Right ventricle myocardium superior (tissue), 1 donor: ENCODE measurements around the gene CCL24. TPM values are rescaled to one million over a fixed set of nuclear protein-coding genes. Genes with fewer than 3 reads are reported as not detected.
"Not testable (repeated sequence)": the region's sequence is repeated elsewhere in the genome, so short reads cannot be mapped to it uniquely, and the experiment has no call there.

Experiments used
- ATAC-seq: fragments of 200-7000 bp; cut with Tn5 transposase; one replicate; pipeline ENCODE4 v1.9.1; 2020; ENCODE audit warnings: mild to moderate bottlenecking; ENCODE audit not compliant: poor library complexity
- DNase-seq: peaks from one replicate; pipeline ENCODE4 v3.0.0-alpha.2; 2020
- intact Hi-C: fragments of 100-400 bp; cut with DNase I; formaldehyde crosslinking; loops from one replicate; pipeline ENCODE4 v1.11.2; 2022
- long read RNA-seq: library from polyadenylated mRNA; unstranded; transcript quantifications from one replicate; pipeline ENCODE4 v2.0.0, GENCODE V29; 2021
- total RNA-seq: library from RNA; stranded (reverse); fragmentation: NEBNext Ultra II Directional; extraction: Animal tissue kit (Norgen Biotek cat#: 25700); gene quantifications from one replicate; pipeline ENCODE4 v1.2.1, GENCODE V29; 2021
- donor health status: DM: no; HTN: yes; CAD: no; lungs with severe emphysema.

The CCL24 gene, protein sequence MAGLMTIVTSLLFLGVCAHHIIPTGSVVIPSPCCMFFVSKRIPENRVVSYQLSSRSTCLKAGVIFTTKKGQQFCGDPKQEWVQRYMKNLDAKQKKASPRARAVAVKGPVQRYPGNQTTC
- total RNA-seq = not detected
- long read RNA-seq = 0 reads

DNA sequence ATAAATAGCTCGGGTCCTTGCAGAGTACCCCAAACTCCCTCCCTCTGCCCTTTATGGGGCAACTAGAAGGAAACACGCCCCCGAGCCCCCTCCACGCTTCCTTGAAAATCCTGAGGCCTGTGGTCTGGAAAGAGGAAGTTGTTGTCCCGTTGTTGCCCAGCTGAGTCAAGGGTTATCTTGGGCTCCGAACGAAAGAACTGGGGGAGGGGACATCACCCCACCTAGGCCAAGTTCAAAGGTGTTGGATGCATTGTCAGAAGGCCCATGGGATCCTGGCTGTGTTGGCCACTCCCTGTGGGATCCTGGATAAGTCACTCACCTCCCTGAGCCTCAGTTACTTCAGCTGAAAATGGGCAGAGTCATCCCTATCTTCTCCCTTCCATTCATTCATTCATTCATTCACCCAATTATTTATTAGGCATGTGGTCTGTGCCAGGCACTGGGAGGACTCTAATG, at the start of gene CCL24:
TSS of gene CCL24 (minus strand) at position 26 of the 456 bp plus-strand sequence. CDS start 91 bp downstream, outside the sequence.
- ATAC-seq (no peak), DNase-seq (peak; percentile 50)
- intact Hi-C loops = no loop called here

DNA sequence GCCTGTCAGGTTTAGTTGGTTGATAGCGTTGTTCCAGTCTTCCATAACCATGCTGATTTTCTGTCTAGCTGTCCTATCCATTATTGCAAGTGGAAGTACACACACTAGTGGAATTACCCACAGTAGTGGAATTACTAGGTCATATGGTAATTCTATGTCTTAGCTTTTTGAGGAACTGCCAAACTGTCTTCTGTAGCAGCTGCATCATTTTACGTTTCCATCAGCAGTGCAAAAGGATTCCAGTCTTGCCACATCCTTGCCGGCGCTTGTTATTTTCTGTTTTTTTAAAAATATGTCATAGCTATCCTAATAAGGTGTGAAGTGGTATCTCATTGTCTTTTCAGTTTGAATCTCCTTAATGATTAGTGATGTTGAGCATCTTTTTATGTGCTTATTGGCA, 48.0 kb upstream of the CCL24 start:
- ATAC-seq (peak; percentile 80), DNase-seq (no peak)
- intact Hi-C loops = no loop called here

DNA sequence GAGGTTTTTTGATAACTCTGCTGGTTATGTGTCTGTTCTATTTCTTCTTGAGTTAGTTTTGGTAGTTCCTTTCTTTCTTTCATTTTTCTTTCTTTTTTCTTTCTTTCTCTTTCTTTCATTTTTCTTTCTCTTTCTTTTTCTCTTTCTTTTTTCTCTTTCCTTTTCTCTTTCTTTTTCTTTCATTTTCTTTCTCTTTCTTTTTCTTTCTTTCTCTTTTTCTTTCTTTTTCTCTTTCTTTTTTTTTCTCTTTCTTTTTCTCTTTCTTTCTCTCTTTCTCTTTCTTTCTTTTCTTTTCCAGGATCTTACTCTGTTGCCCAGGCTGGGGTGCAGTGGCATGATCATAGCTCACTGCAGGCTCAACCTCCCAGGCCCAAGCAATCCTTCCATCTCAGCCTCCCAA, 44.8 kb upstream of the CCL24 start:
- ATAC-seq (no peak), DNase-seq (no peak)
- intact Hi-C loops = no loop called here

DNA sequence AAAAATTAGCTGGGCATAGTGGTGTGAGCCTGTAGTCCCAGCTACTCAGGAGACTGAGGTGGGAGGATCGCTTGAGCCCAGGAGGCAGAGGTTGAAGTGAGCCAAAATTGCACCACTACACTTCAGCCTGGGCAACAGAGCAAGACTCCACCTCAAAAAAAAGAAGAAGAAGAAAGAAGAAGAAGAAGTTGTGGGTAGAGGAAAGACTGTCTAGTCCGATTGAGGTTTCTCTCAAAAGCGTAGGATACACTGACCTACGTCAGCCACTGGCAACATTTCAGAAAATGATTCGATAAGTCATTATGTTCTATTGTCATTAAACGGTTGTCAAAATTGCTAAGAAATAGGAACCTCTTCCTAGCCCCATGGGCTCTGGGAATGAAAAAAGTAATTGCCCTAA, 42.9 kb upstream of the CCL24 start:
- no peak for DNase-seq
- intact Hi-C loops = no loop called here

DNA sequence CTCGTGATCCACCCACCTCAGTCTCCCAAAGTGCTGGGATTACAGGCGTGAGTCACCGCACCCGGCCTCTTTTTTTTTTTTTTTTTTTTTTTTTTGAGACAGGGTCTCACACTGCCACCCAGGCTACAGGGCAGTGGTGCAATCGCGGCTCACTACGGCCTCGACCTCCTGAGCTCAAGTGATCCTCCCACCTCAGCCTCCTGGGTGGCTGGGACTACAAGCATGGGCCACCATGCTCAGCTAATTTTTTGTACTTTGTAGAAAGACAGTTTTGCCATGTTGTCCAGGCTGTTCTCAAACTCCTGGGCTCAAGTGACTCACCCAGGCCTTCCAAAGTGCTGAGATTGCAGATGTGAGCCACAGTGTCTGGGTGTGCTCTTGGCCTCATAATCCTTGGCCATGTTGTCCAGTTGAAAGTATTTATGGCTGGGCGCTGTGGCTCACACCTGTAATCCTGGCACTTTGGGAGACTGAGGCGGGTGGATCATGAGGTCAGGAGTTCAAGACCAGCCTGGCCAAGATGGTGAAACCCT, 41.3 kb upstream of the CCL24 start:
- intact Hi-C loops, ATAC-seq, DNase-seq: not testable (repeated sequence)

More for the DNA sequence above, 42.9 kb upstream of the CCL24 start:
- ATAC-seq = peak; percentile 34

DNA sequence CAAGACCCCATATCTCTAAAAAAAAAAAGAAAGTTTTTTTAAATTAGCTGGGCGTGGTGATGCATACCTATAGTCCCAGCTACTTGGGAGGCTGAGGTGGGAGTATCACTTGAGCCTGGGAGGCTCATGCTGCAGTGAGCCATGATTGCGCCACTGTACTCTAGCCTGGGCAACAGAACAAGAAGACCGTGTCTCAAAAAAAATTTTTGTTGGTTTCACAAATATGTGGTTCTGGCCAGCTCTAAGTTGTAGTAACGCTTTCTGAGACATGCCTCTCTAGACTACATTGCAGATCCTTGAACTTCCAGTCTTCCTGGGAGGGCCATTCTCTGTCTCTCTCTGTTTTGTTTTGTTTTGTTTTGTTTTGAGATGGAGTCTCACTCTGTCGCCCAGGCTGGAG, 40.6 kb upstream of the CCL24 start:
- ATAC-seq (no peak), DNase-seq (no peak)
- intact Hi-C loops = no loop called here

DNA sequence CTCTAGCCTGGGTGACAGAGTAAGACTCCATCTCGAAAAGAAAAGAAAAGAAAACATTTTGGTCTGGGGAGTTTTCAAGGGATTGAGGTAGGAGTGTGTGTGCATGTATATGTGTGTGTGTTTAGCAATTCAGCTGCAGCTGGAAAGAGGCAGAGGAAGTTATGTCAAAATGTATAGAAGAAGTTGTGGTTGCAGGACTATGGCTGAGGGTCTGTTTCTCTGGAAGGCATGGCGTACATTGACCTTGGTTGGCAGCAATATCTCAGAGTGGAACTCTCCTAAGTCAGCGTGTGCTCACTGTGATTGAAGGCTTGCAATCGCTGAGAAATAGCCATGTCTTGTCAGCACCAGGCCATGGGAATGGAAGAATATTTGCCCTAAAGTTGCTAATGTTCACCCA, 36.6 kb upstream of the CCL24 start:
- DNase-seq (no peak), ATAC-seq (no peak)
- intact Hi-C loops = no loop called here

DNA sequence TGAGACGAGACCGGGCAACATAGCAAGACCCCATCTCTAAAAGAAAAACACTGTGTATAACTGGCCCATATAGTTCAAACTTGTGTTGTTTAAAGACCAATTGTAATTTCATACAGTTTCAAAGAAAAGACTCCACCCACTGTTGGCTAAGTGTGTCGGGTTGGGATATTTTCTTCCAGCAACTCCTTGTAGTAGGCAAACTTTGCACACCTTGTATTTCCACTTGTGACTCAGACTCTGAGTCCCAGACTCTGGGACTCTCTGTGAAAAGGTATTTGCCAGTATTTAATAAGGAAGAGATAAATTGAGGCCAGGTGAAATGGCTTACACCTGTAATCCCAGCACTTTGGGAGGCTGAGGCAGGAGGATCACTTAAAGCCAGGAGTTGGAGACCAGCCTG, 36.0 kb upstream of the CCL24 start:
- intact Hi-C loops = no loop called here
- no peak for ATAC-seq
- DNase-seq = no peak

DNA sequence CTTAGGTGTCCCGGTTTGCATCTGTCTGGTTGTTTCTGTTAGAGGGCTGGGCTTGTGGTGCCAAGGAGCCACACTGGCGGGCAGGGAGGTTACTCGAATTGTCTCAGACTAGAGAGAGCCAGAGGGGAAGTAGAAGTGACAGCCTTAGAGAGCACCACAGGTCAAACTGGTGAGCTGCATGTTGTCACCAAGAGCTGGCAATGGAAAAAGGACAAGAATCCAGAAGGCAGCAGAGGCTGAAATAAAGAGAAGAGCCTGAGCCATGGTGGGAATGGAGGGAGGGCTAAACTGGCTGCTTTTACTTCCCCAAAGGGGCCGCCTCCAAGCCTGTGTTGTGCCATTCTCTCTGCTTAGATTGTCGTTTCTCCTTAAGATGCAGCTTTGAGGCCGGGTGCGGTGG, 34.1 kb upstream of the CCL24 start:
- intact Hi-C loops = no loop called here
- DNase-seq (no peak), ATAC-seq (no peak)

DNA sequence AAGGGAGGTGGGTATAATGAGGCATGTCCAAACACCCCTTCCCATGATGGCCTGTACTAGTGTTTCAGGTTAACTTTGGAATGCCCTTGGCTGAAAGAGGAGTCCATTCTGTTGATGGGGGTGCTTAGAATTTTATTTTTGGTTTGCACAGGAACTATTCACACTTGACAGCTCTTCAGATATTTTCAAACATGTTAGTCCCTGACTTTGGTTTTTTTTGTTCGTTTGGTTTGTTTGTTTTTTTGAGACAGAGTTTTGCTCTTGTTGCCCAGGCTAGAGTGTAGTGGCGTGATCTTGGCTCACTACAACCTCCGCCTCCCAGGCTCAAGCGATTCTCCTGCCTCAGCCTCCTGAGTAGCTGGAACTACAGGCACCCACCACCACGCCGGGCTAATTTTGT, 31.5 kb upstream of the CCL24 start:
- DNase-seq, ATAC-seq, intact Hi-C loops: not testable (repeated sequence)

DNA sequence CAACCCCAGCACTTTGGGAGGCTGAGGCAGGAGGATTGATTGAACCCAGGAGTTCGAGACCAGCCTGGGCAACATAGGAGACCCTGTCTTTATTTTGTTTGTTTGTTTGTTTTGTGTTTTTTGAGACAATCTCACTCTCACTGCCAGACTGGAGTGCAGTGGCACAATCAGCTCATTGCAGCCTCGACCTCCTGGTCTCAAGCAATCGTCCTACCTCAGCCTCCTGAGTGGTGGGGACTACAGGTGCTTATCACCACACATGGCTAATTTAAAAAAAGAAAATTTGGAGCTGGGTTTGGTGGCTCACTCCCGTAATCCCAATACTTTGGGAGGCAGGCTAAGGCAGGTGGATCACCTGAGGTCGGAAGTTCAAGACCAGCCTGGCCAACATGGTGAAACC, 30.6 kb upstream of the CCL24 start:
- intact Hi-C loops = no loop called here
- ATAC-seq (no peak), DNase-seq (no peak)

DNA sequence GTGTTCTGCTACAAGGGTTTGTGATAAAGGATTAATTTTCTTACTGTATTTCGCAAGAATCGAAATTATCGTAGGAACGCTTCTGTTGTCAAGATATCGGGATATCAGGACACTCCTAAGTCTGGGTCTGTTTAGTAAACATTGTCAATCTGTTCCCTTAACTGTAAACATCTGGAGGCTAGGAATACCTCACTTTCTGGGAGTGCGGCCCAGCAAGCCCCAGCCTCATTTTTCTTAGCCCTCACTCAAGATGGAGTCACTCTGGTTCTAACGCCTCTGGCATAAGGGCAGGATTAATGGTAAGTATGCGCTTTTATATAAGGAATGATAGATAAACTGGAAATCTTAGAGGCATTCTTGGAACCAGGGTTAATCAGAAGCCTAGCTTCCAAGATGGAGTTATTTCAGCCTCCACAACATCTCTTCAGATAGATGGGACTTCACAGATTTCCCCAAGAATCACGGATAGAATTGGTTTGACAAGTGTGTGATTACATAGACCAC, 30.1 kb upstream of the CCL24 start:
- ATAC-seq = no peak
- intact Hi-C loops = no loop called here
- DNase-seq = no peak

DNA sequence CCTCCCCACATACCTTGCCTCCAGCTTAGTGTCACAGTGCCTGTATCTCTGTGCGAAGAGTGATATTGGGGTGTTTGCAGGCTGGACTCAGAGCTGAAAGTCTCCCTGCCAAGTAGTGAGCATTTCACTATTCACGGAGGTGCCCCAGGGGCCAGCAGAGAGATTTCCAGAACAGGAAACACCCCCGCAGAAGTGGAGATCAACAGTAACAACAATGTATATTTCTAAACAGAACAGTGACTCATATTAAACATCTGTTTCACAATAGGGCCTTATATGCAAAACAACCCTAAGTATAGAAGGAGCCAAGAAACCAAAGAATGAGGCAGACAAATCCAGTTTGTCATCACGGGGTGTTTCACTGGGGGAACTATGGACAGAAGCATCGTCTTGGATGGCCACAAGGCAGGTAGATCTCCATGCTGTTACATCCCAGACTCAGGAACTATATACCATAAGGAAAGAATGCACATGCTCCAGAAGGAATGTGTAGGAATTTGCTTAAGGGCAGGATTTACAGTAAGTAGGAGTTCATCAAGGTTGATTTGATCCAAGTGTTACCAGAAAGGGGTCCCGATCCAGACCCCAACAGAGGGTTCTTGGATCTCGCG, 29.3 kb upstream of the CCL24 start:
- ATAC-seq (peak; percentile 55), DNase-seq (no peak)
- intact Hi-C loops = no loop called here

DNA sequence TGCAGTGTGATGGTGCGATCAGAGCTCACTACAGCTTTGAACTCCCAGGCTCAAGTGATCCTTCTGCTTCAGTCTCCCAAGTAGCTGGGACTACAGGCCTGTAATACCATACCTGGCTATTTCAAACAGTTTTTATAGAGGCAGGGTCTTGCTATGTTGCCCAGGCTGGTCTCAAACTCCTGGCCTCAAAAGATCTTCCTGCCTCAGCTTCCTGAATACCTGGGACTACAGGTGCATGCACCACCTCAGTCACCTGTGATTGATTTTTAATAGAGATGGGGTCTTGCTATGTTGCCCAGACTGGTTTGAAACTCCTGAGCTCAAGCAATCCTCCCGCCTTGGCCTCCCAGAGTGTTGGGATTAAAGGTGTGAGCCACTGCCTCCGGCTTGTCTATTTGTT, 26.4 kb upstream of the CCL24 start:
- intact Hi-C loops = no loop called here
- no peak for DNase-seq
- ATAC-seq = no peak

DNA sequence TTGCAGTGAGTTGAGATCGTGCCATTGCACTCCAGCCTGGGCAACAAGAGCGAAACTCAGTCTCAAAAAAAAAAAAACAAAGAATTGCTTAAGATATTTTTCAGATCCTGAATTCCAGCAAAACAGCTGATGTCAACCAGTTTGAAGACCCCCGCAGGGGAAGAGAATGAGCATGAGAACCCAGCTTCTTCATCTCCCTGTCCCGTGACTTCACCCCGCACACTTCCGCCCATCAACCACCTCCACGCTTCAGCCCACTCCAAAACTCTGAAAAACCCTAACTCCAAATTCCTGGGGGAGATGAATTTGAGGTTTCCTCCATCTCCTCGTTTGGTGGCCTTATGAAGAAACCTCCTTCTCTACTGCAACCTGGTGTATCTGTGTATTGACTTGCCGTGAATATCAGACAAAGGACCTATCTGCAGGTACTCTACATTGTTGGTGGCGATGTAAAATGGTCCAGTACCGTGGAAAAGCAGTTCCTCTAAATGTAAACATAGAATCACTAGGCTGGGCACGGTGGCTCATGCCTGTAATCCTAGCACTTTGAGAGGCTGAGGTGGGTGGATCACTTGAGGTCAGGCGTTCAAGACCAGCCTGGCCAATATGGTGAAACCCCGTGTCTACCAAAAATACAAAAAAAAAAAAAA, 24.8 kb upstream of the CCL24 start:
- ATAC-seq, intact Hi-C loops, DNase-seq: not testable (repeated sequence)

DNA sequence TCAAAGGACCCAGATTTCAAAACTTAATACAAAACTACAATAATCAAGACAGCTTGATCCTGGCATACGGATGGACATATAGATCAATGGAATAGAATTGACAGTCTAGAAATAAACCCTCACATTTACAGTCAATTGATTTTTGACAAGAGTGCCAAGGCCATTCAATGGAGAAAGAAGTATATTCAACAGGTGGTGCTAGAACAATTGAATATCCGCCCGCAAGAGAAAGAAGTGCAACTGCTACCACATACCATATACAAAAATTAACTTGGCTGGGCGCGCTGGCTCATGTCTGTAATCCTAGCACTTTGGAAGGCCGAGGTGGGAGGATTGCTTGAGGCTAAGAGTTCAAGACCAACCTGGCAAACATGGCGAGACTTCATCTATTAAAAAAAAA, 23.2 kb upstream of the CCL24 start:
- DNase-seq (no peak), ATAC-seq (no peak)
- intact Hi-C loops = no loop called here

DNA sequence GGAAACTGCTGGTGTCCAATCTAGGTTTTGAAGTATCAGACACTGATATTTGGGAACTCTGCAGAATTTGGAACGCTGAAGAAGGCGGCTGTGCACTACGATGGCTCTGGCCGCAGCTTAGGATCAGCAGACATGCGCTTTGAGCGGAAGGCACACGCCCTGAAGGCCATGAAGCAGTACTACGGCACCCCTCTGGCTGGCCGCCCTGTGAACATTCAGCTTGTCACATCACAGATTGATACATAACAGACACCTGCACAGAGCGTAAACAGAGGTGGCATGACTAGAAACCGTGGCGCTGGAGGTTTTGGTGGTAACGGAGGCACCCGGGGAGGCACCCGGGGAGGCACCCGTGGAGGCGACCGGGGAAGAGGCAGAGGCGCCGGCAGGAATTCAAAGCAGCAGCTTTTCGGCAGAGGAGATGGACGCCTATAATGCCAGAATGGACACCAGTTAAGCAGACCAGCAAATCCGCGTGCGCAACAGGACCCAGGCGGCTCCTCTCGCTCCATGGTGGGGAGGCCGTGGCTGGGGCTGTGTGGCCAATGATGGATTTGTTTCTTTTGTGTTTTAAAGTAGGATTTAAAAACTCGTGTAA, 22.2 kb upstream of the CCL24 start:
- ATAC-seq (no peak), DNase-seq (no peak)
- intact Hi-C loops = no loop called here

DNA sequence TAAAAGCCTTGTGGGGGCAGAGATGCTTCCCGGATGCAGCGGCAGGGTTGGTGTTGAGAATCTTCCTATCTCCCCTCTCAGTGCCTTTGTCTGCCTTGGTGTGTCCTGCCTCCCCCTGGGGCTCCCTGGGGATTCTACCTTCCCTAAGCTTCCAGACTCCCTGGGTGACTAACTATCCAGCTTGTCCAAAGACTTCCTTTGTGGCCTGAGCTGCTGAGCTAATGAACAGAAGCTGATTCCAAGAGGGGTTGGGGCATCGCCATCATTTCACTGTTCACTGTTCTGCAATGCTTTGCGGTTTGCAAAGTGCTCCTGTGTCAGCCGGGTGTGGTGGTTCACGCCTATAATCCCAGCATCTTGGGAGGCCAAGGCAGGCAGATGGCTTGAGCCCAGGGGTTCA, 20.1 kb upstream of the CCL24 start:
- intact Hi-C loops, ATAC-seq, DNase-seq: not testable (repeated sequence)

DNA sequence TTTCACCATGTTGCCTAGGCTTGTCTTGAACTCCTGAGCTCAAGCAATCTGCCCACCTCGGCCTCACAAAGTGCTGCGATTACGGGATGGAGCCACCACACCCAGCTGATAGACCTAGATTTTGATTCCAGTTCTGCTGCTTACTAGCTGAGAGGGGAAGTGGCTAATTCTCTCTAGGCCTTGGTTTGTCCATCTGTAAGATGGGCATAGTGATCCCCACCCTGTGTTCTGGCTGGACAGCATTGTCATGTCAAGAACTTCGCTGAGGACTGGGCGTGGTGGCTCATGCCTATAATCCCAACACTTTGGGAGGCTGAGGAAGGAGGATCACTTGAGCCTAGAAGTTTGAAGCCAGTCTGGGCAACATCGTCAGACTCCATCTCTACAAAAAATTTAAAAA, 17.4 kb upstream of the CCL24 start:
- no peak for DNase-seq
- intact Hi-C loops = no loop called here
- ATAC-seq = no peak
